WTC11 (cell line): ENCODE data around the gene SP9. TPM values are rescaled to one million over a fixed set of nuclear protein-coding genes. Genes with fewer than 3 reads are reported as not detected.

Experiments
- ATAC-seq: fragments of 200-7000 bp; cut with Tn5 transposase; 2 replicates; pipeline ENCODE4 v1.10.0; 2021; ENCODE audit warnings: mild to moderate bottlenecking, moderate library complexity
- CTCF ChIA-PET: fragments of 300-600 bp; sonication (Branson Sonifier 250); formaldehyde crosslinking; loops from one replicate; lab custom pipeline; 2021; ENCODE audit warnings: antibody characterized with exemption; lab: Charles Lee
- POLR2A ChIA-PET: fragments of 350-600 bp; sonication (Branson Sonifier 250); formaldehyde crosslinking; loops from one replicate; lab custom pipeline; 2021; ENCODE audit warnings: antibody characterized with exemption; lab: Charles Lee
- DNase-seq: peaks from one replicate; pipeline ENCODE4 v3.0.0; 2021; ENCODE audit warnings: low spot score
- H3K27ac Mint-ChIP-seq: 2 replicates; pipeline ENCODE4 v1.8.0; 2021; ENCODE audit warnings: mixed read lengths
- H3K27me3 Mint-ChIP-seq: 2 replicates; pipeline ENCODE4 v1.8.0; 2021; ENCODE audit warnings: low read depth, mild to moderate bottlenecking, moderate library complexity, mixed read lengths
- H3K36me3 Mint-ChIP-seq: 2 replicates; pipeline ENCODE4 v1.8.0; 2021; ENCODE audit warnings: mixed read lengths
- H3K4me1 Mint-ChIP-seq: 2 replicates; pipeline ENCODE4 v1.8.0; 2022; ENCODE audit warnings: mixed read lengths
- H3K4me3 Mint-ChIP-seq: 2 replicates; pipeline ENCODE4 v1.8.0; 2021; ENCODE audit warnings: mild to moderate bottlenecking, moderate library complexity, mixed read lengths
- H3K9me3 Mint-ChIP-seq: 2 replicates; pipeline ENCODE4 v1.8.0; 2021; ENCODE audit warnings: mixed read lengths
- AR ChIP-seq: fragments of 250-450 bp; sonication (Bioruptor Pico); IDR thresholded peaks from 2 replicates; pipeline ENCODE4 v1.9.0; 2021; ENCODE audit warnings: mild to moderate bottlenecking
- E2F1 ChIP-seq: sonication (generic); formaldehyde crosslinking; IDR thresholded peaks from 2 replicates; pipeline ENCODE4 v1.8.0; 2022; ENCODE audit warnings: mild to moderate bottlenecking, missing genetic modification reagents
- ELF4 ChIP-seq: sonication (generic); formaldehyde crosslinking; IDR thresholded peaks from 2 replicates; pipeline ENCODE4 v1.8.1; 2022; ENCODE audit warnings: low read depth, mild to moderate bottlenecking, moderate library complexity, missing genetic modification reagents
- MXD4 ChIP-seq: fragments of 250-450 bp; sonication (Bioruptor Pico); IDR thresholded peaks from 2 replicates; pipeline ENCODE4 v1.8.0; 2021; ENCODE audit warnings: mild to moderate bottlenecking, moderate library complexity, borderline replicate concordance
- MYBL2 ChIP-seq: sonication (generic); formaldehyde crosslinking; IDR thresholded peaks from 2 replicates; pipeline ENCODE4 v1.8.1; 2023; ENCODE audit warnings: mild to moderate bottlenecking, moderate library complexity, missing genetic modification reagents
- PRDM15 ChIP-seq: sonication (generic); formaldehyde crosslinking; IDR thresholded peaks from 2 replicates; pipeline ENCODE4 v1.8.0; 2022; ENCODE audit warnings: missing genetic modification reagents
- STAT6 ChIP-seq: sonication (generic); formaldehyde crosslinking; conservative IDR thresholded peaks from 2 replicates; pipeline ENCODE4 v1.8.1; 2023; ENCODE audit warnings: mild to moderate bottlenecking, low read depth, missing genetic modification reagents, moderate library complexity
- ZNF219 ChIP-seq: sonication (generic); formaldehyde crosslinking; IDR thresholded peaks from 2 replicates; pipeline ENCODE4 v1.8.0; 2023; ENCODE audit warnings: missing genetic modification reagents, mild to moderate bottlenecking, borderline replicate concordance
- ZNF512 ChIP-seq: sonication (generic); formaldehyde crosslinking; IDR thresholded peaks from 2 replicates; pipeline ENCODE4 v1.8.1; 2022; ENCODE audit warnings: missing genetic modification reagents, borderline replicate concordance
- total RNA-seq: library from RNA; stranded (reverse); gene quantifications from 3 replicates; pipeline ENCODE4 v1.2.3, GENCODE V29; 2021

The SP9 gene
- total RNA-seq, 1 experiment from 2014 or later, result not detected

- no peak for DNase-seq
- TF ChIP-seq ZNF219 (CRISPR knock-in tag) (no peak), MYBL2 (CRISPR knock-in tag) (no peak), AR (CRISPR knock-in tag) (no peak), STAT6 (CRISPR knock-in tag) (no peak), ZNF512 (no peak), MXD4 (CRISPR knock-in tag) (no peak), ELF4 (CRISPR knock-in tag) (no peak)
- Mint-ChIP-seq H3K4me1 (peaks cover 74% of the 10 kb centered on the region), H3K9me3 (no peaks in the 10 kb centered on the region), H3K4me3 (peak overlapping the region; percentile 65), H3K36me3 (no peaks in the 10 kb centered on the region), H3K27ac (no peak overlapping the region), H3K27me3 (peaks cover 99% of the 10 kb centered on the region)
- CTCF ChIA-PET, result interaction anchor here (1.5 kb wide), 1 partner anchor 9 kb away, joined by 6 read pairs; no protein-coding TSS in a partner anchor
- no peak for ATAC-seq
- POLR2A ChIA-PET, result no interaction called here
Measured at GRCh38 chr2:174331595-174332216, 3.0 kb upstream of the SP9 start.

GRCh38 chr2:174332217-174332963 is 2.4 kb upstream of the SP9 start:
- H3K9me3 Mint-ChIP-seq, result no peaks in the 10 kb centered on the region
- H3K4me1 Mint-ChIP-seq, result peaks cover 67% of the 10 kb centered on the region
- 0 out of 2 replicates have a peak, but pooled peaks have one; percentile 1 for ATAC-seq
- peaks cover 99% of the 10 kb centered on the region for H3K27me3 Mint-ChIP-seq
- peak overlapping the region; percentile 65 for H3K4me3 Mint-ChIP-seq
- POLR2A ChIA-PET, result no interaction called here
- peak; percentile 62 for DNase-seq
- peak; percentile 64; the same call in 1 of the 2 replicates for TF ChIP-seq PRDM15
- TF ChIP-seq E2F1 (CRISPR knock-in tag), result no peak
- TF ChIP-seq, all 79 proteins: peak for 1
- Mint-ChIP-seq H3K36me3 (no peaks in the 10 kb centered on the region), H3K27ac (no peak overlapping the region)
- CTCF ChIA-PET, result interaction anchor here (1.5 kb wide), 1 partner anchor 9 kb away, joined by 6 read pairs; no protein-coding TSS in a partner anchor
